Neuronal stem cell (in vitro differentiated cells): ENCODE measurements around the gene FTCDNL1. TPM values are rescaled to one million over a fixed set of nuclear protein-coding genes. Genes with fewer than 3 reads are reported as not detected.

Source experiments
- DNase-seq: peaks from one replicate; pipeline ENCODE4 v3.0.0-alpha.2; 2013; ENCODE audit warnings: low spot score
- H2AFZ ChIP-seq: one replicate; pipeline ENCODE4 v1.6.1; 2013; ENCODE audit warnings: mild to moderate bottlenecking, low read length, inconsistent platforms
- H2AK5ac ChIP-seq: 2 replicates; pipeline ENCODE4 v1.6.1; 2013; ENCODE audit warnings: low read depth, mild to moderate bottlenecking, inconsistent platforms, low read length, moderate library complexity, mixed read lengths
- H2BK120ac ChIP-seq: 2 replicates; pipeline ENCODE4 v1.6.1; 2013; ENCODE audit warnings: low read depth, mild to moderate bottlenecking, inconsistent platforms, low read length, moderate library complexity, mixed read lengths
- H2BK12ac ChIP-seq: one replicate; pipeline ENCODE4 v1.6.1; 2013; ENCODE audit warnings: low read length, inconsistent platforms
- H2BK15ac ChIP-seq: 2 replicates; pipeline ENCODE4 v1.6.1; 2013; ENCODE audit warnings: mild to moderate bottlenecking, low read length, inconsistent platforms, mixed read lengths
- H2BK5ac ChIP-seq: one replicate; pipeline ENCODE4 v1.6.1; 2013; ENCODE audit warnings: inconsistent platforms, mild to moderate bottlenecking, low read length, moderate library complexity
- H3K14ac ChIP-seq: one replicate; pipeline ENCODE4 v1.6.1; 2013; ENCODE audit warnings: low read length, inconsistent platforms
- H3K18ac ChIP-seq: 2 replicates; pipeline ENCODE4 v1.6.1; 2013; ENCODE audit warnings: low read length, inconsistent platforms
- H3K23ac ChIP-seq: 2 replicates; pipeline ENCODE4 v1.6.1; 2013; ENCODE audit warnings: low read depth, mild to moderate bottlenecking, mixed read lengths, low read length, inconsistent platforms; ENCODE audit not compliant: poor library complexity
- H3K27ac ChIP-seq: replicated peaks from 3 replicates; pipeline ENCODE4 v1.5.1; 2013; ENCODE audit warnings: low read length, inconsistent platforms
- H3K27me3 ChIP-seq, 3 experiments: 2 replicates each; pipeline ENCODE4 v1.6.1; 2013; ENCODE audit warnings: low read length in 3 of 3, mild to moderate bottlenecking in 2 of 3, inconsistent platforms in 1 of 3, low read depth in 1 of 3, mixed read lengths in 1 of 3, moderate library complexity in 1 of 3; ENCODE audit not compliant: control insufficient read depth in 3 of 3, insufficient read depth in 3 of 3
- H3K36me3 ChIP-seq, 2 donors: replicated peaks in 1 of 2; 2 replicates each; pipeline ENCODE4 v1.6.1; 2013; ENCODE audit warnings: low read length in 2 of 2; ENCODE audit not compliant: control insufficient read depth in 2 of 2, insufficient read depth in 2 of 2
- H3K4ac ChIP-seq: 2 replicates; pipeline ENCODE4 v1.6.1; 2013; ENCODE audit warnings: inconsistent platforms, mild to moderate bottlenecking, low read length, moderate library complexity
- H3K4me1 ChIP-seq, 2 donors: 1 replicate in 1 of 2; 2 replicates in 1 of 2; pipeline ENCODE4 v1.6.1; 2013; ENCODE audit warnings: low read length in 2 of 2, low read depth in 1 of 2; ENCODE audit not compliant: control insufficient read depth in 2 of 2, insufficient read depth in 1 of 2
- H3K4me2 ChIP-seq: one replicate; pipeline ENCODE4 v1.6.1; 2013; ENCODE audit warnings: mild to moderate bottlenecking, low read length, inconsistent platforms; ENCODE audit not compliant: insufficient read depth, poor library complexity, severe bottlenecking
- H3K4me3 ChIP-seq, 2 donors: 2 replicates each; pipeline ENCODE4 v1.5.1; 2013; ENCODE audit warnings: low read length in 2 of 2, mild to moderate bottlenecking in 2 of 2, inconsistent platforms in 1 of 2, moderate library complexity in 1 of 2
- H3K79me1 ChIP-seq: one replicate; pipeline ENCODE4 v1.6.1; 2013; ENCODE audit warnings: low read depth, mild to moderate bottlenecking, inconsistent platforms, low read length, moderate library complexity
- H3K9ac ChIP-seq: one replicate; pipeline ENCODE4 v1.6.1; 2013; ENCODE audit warnings: mild to moderate bottlenecking, low read depth, low read length, inconsistent platforms; ENCODE audit not compliant: poor library complexity
- H3K9me3 ChIP-seq, 2 donors: replicated peaks in 1 of 2; 2 replicates each; pipeline versions ENCODE3 to v1.6.1; 2013; ENCODE audit warnings: low read length in 2 of 2, mild to moderate bottlenecking in 2 of 2, inconsistent platforms in 1 of 2, low read depth in 1 of 2, mixed read lengths in 1 of 2, moderate library complexity in 1 of 2; ENCODE audit not compliant: control insufficient read depth in 2 of 2, insufficient read depth in 1 of 2
- H4K8ac ChIP-seq: one replicate; pipeline ENCODE4 v1.6.1; 2013; ENCODE audit warnings: low read depth, mild to moderate bottlenecking, inconsistent platforms, low read length, moderate library complexity
- H4K91ac ChIP-seq: one replicate; pipeline ENCODE4 v1.6.1; 2013; ENCODE audit warnings: low read length, low read depth, mild to moderate bottlenecking, inconsistent platforms; ENCODE audit not compliant: poor library complexity
- WGBS, 2 donors: extraction: QIAGEN DNeasy Blood & Tissue Kit; methylation state at CpG; one replicate each; pipeline ENCODE4 v1.1.7; 2013; ENCODE audit warnings: missing lambda C conversion rate in 2 of 2, mixed read lengths in 1 of 2; ENCODE audit not compliant: insufficient read length in 2 of 2, insufficient replicate concordance in 1 of 2; ENCODE audit errors: extremely low coverage in 2 of 2; 5-methylcytosine and 5-hydroxymethylcytosine counted together
- polyA plus RNA-seq, 2 experiments: library from polyadenylated mRNA; stranded (reverse); fragments of 200-250 nt; gene quantifications; one replicate each; pipeline ENCODE4 v1.2.3, GENCODE V29; 2013

The FTCDNL1 gene
- 0.31 TPM for polyA plus RNA-seq (2013, experiment 1 of 2)
- polyA plus RNA-seq (2013, experiment 2 of 2): 0.35 TPM

GRCh38 chr2:199850718-199851500 is at the start of gene FTCDNL1:
TSS of gene FTCDNL1 (minus strand) at chr2:199851192. CDS start at chr2:199848962, 2,230 bp downstream.
- H3K9me3 ChIP-seq: no peaks in the 10 kb centered on the region
- peak; percentile 69 for DNase-seq
- H3K14ac ChIP-seq: peak within 1 kb of the TSS; percentile 94
- H3K4me3 ChIP-seq: peak within 1 kb of the TSS; percentile 68 to 87
- no peak within 1 kb of the TSS for H2AK5ac ChIP-seq
- H3K27me3 ChIP-seq: peaks cover 0 to 69% (median 10%) of the 10 kb centered on the region in 3 experiments
- H3K4ac ChIP-seq: no peak within 1 kb of the TSS
- H3K36me3 ChIP-seq: no peaks in the 10 kb centered on the region
- peak within 1 kb of the TSS; percentile 43 for H4K8ac ChIP-seq
- peak within 1 kb of the TSS; percentile 77 for H3K9ac ChIP-seq
- peaks cover 0 to 3% of the 10 kb centered on the region in 2 donors for H3K4me1 ChIP-seq
- peak within 1 kb of the TSS; percentile 85 for H2BK15ac ChIP-seq
- H3K18ac ChIP-seq: peak within 1 kb of the TSS; percentile 96
- no peak within 1 kb of the TSS for H2BK5ac ChIP-seq
- peak within 1 kb of the TSS; percentile 100 for H2AFZ ChIP-seq
- no peak within 1 kb of the TSS for H2BK12ac ChIP-seq
- peak within 1 kb of the TSS; percentile 86 for H3K4me2 ChIP-seq
- peak within 1 kb of the TSS; percentile 93 for H3K23ac ChIP-seq
- H3K27ac ChIP-seq: no peak within 1 kb of the TSS
- no peaks in the 10 kb centered on the region for H3K79me1 ChIP-seq
- H2BK120ac ChIP-seq: peak within 1 kb of the TSS; percentile 72
- H4K91ac ChIP-seq: no peak within 1 kb of the TSS
- WGBS, 2 donors: no CpG with 5 or more reads among the region's 80 CpGs

DNA sequence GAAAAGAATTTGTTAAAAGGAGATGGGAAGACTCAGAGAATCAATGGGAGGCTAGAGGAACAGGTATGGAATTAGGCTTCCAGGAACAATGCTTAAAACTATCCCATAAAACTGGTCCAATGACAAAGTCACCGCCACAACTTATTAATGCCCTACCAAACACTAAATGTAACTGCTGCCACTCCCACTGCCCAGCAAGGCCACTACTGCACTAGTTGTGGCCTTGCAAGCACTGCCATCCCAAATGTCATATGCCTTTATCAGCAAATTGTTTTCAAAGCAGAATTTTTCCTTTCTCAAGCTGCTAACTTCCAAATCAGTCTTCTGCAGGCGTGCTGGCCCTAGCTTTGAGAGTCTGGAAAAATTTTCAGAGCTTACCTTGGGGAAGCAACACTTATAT is 45.6 kb upstream of the FTCDNL1 start:
- no CpG with 5 or more reads among the region's 2 CpGs for WGBS, 2 donors
- Histone ChIP-seq H2AFZ (no peak overlapping the region), H2BK15ac (no peak overlapping the region), H3K4me2 (no peak overlapping the region), H3K9ac (no peak overlapping the region), H4K91ac (no peak overlapping the region), H3K36me3 (no peaks in the 10 kb centered on the region), H3K4ac (no peak overlapping the region), H2BK120ac (no peak overlapping the region), H3K27me3 (no peaks in the 10 kb centered on the region), H3K23ac (no peak overlapping the region), H3K27ac (no peak overlapping the region), H4K8ac (no peak overlapping the region), H3K79me1 (no peaks in the 10 kb centered on the region), H3K4me3 (no peak overlapping the region), H2BK5ac (no peak overlapping the region), H3K14ac (no peak overlapping the region), H3K9me3 (no peaks in the 10 kb centered on the region), H3K18ac (no peak overlapping the region), H2AK5ac (no peak overlapping the region), H2BK12ac (no peak overlapping the region), H3K4me1 (no peaks in the 10 kb centered on the region)
- DNase-seq: no peak

- no CpG with 5 or more reads among the region's 3 CpGs for WGBS, 2 donors
- Histone ChIP-seq H2AK5ac (no peak overlapping the region), H3K4me1 (no peaks in the 10 kb centered on the region), H3K23ac (no peak overlapping the region), H2BK12ac (no peak overlapping the region), H4K91ac (no peak overlapping the region), H2AFZ (no peak overlapping the region), H3K27me3 (no peaks in the 10 kb centered on the region), H3K9me3 (no peaks in the 10 kb centered on the region), H2BK120ac (no peak overlapping the region), H3K4me2 (no peak overlapping the region), H3K9ac (no peak overlapping the region), H3K18ac (no peak overlapping the region), H4K8ac (no peak overlapping the region), H3K14ac (no peak overlapping the region), H3K36me3 (no peaks in the 10 kb centered on the region), H2BK5ac (no peak overlapping the region), H3K4me3 (no peak overlapping the region), H3K4ac (no peak overlapping the region), H3K79me1 (no peaks in the 10 kb centered on the region), H3K27ac (no peak overlapping the region), H2BK15ac (no peak overlapping the region)
- DNase-seq: no peak
Observed at GRCh38 chr2:199895406-199895805, 44.4 kb upstream of the FTCDNL1 start.

GRCh38 chr2:199883474-199884212 is 32.7 kb upstream of the FTCDNL1 start:
- WGBS, 2 donors: no CpG with 5 or more reads among the region's 6 CpGs
- no peak overlapping the region for H2BK120ac ChIP-seq
- no peak overlapping the region for H3K14ac ChIP-seq
- no peak overlapping the region for H2BK5ac ChIP-seq
- no peak overlapping the region for H3K9ac ChIP-seq
- no peak overlapping the region for H3K27ac ChIP-seq
- H3K23ac ChIP-seq: no peak overlapping the region
- no peak overlapping the region for H3K4me2 ChIP-seq
- H3K36me3 ChIP-seq: no peaks in the 10 kb centered on the region
- no peaks in the 10 kb centered on the region for H3K79me1 ChIP-seq
- H3K4me3 ChIP-seq: no peak overlapping the region
- H2AK5ac ChIP-seq: no peak overlapping the region
- no peak overlapping the region for H3K4ac ChIP-seq
- H3K9me3 ChIP-seq: no peaks in the 10 kb centered on the region
- H3K18ac ChIP-seq: no peak overlapping the region
- H4K8ac ChIP-seq: no peak overlapping the region
- no peak overlapping the region for H2BK15ac ChIP-seq
- no peak overlapping the region for H2BK12ac ChIP-seq
- H3K4me1 ChIP-seq: no peaks in the 10 kb centered on the region
- H2AFZ ChIP-seq: no peak overlapping the region
- no peak overlapping the region for H4K91ac ChIP-seq
- H3K27me3 ChIP-seq: no peaks in the 10 kb centered on the region
- DNase-seq: no peak
